ENCODE data around the gene ZNF511.

Gene ZNF511

GRCh38 chr10:133326223-133326551, 17.5 kb downstream of the ZNF511 start:
- H3K4me3 ChIP-seq (ENCODE audit: low read depth, low read length): peak overlapping the region; percentile 60
- TF ChIP-seq CTCF (IDR thresholded peaks at IDR 0.05; ENCODE audit: low read depth, low read length): no peak

GRCh38 chr10:133326745-133327650, 18.3 kb downstream of the ZNF511 start:
- no peak overlapping the region for H3K4me3 ChIP-seq (ENCODE audit: low read depth, low read length)
- no peak for TF ChIP-seq CTCF (IDR thresholded peaks at IDR 0.05; ENCODE audit: low read depth, low read length)

GRCh38 chr10:133327651-133328357, 19.1 kb downstream of the ZNF511 start:
- no peak overlapping the region for H3K4me3 ChIP-seq (ENCODE audit: low read depth, low read length)
- no peak for TF ChIP-seq CTCF (IDR thresholded peaks at IDR 0.05; ENCODE audit: low read depth, low read length)

- H3K4me3 ChIP-seq (ENCODE audit: low read depth, low read length): no peak overlapping the region
- TF ChIP-seq CTCF (IDR thresholded peaks at IDR 0.05; ENCODE audit: low read depth, low read length): no peak
Measured at GRCh38 chr10:133328358-133329343, 19.9 kb downstream of the ZNF511 start.

GRCh38 chr10:133329491-133330202, 20.9 kb downstream of the ZNF511 start:
- TF ChIP-seq CTCF (IDR thresholded peaks at IDR 0.05; ENCODE audit: low read depth, low read length): peak; percentile 92
- H3K4me3 ChIP-seq (ENCODE audit: low read depth, low read length): peak overlapping the region; percentile 27; the same call in 1 of the 2 replicates

- H3K4me3 ChIP-seq (ENCODE audit: low read depth, low read length): no peak overlapping the region
- TF ChIP-seq CTCF (IDR thresholded peaks at IDR 0.05; ENCODE audit: low read depth, low read length): no peak
Measured at GRCh38 chr10:133332936-133333699, 24.4 kb downstream of the ZNF511 start.

All from WI38 (cell line).